HG03196 (cell line): ENCODE results near the gene RAB19.
"Not testable (repeated sequence)": the region's sequence is repeated elsewhere in the genome, so short reads cannot be mapped to it uniquely, and the experiment has no call there.

Experiments
- ATAC-seq: cut with Tn5 transposase; IDR thresholded peaks from one replicate; pipeline ENCODE4 v1.9.1; 2021; ENCODE audit not compliant: unreplicated experiment

Gene RAB19

DNA sequence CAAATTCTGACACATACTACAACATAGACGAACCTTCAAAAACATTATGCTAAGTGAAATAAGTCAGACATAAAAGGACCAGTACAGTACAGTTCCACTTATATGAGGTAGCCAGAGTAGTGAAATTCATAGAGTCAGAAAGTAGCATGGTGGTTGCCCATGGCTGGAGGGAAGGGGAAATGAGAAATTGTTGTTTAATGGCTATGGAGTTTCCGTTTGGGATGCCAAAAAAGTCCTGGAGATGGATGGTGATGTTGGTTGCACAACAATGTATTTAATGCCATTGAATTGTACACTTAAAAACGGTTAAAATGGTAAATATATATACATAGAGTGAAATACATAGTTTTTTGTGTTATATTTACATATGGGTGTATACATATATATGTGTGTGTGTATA lies 3.5 kb upstream of the RAB19 start:
- ATAC-seq = no peak

DNA sequence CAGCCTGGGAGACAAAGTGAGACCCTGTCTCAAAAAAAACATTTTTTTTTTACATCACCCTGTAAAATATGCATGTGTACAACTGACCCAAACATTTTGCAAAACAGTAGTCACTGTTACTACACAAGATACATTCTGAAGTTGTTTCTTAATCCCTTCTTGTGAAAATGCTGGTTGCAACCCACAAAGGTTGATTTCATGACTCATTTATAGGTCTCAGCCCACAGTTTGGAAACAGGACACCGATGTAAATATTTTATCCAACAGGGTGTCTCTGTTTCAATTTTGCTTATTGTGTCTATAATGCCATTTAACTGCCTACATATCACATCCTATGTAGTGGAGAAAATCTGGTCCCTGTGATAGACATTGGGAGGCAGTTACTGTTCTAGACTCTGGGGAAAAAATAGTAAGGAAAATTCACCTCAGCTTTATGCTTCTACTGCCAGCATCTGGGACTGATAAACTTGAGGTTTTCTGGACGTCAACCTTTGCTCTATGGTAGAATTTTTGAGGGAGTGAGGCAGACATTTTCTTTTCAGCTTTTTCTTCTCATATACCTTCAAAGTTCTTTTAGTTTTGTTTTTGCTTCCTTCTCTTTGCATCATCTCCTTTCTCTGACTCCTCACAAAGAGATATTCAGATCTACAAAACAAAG lies 1.6 kb upstream of the RAB19 start:
- no peak for ATAC-seq

DNA sequence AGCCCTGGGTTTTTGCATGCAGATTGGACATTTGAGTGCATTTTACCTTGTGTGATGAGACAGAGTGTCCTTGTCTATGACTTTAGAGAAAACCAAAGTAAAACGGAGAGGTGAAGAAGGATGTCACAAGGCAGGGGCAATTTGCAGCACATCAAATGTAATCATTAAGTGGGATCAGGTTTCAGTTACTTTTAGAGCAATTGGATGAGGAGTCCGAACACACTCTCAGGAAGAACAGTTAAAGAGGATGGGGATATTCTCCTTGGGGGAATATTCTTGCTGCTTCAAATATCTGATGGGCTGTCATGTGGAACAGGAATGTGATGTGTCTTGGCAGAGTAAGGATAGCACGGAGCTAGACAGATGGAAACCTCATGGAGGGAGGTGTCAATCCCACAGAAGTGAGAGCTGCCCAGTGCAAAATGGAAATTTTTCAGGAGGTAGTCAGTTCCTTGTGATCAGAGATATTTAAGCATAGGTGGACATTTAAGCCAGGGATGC lies 757 bp downstream of the RAB19 start:
- no peak for ATAC-seq

DNA sequence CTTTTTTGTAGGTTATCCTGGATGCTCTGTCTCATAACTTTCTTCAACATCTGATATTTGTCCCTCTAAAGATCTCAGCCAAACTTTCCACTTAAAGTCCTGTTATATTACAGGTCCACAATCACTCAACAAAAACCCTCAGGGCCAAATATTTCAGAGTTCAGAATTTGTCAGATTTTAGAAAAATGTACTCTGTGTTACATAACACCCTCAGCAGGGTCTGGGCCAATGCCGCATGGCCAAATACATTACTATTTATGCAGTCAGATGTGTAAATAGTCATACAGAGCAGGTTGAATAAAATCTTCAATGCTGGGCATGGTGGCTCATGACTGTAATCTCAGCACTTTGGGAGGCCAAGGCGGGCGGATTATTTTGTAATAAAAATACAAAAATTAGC lies 11.5 kb downstream of the RAB19 start:
- ATAC-seq = no peak

DNA sequence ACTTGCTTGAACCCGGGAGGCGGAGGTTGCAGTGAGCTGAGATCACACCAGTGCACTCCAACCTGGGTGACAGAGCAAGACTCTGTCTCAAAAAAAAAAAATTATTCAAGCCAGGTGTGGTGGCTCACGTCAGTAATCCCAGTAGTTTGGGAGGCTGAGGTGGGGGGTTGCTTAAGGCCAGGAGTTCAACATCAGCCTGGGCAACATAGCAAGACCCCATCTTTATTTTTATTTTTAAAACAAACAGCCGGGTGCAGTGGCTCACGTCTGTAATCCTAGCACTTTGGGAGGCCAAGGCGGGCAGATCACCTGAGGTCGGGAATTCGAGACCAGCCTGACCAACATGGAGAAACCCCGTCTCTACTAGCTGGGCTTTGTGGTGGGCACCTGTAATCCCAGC lies 12.0 kb downstream of the RAB19 start:
- ATAC-seq = not testable (repeated sequence)

DNA sequence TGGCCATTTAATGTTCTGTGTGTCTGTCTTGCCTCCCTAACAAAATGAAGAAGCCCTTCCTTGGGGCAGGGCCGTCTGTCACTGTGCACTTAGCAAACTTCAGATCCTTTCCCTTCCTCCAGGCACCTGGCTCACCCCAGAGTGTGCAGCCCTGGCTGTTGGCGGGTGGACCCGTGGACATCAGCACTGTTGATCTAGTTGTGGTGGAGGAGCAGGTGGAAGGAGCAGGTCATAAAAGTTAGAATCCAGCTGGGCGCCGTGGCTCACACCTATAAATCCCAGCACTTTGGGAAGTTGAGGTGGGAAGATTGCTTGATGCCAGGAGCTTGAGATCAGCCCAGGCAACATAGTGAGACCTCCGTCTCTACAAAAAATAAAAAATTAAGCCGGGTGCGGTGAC lies 12.7 kb downstream of the RAB19 start:
- ATAC-seq = no peak

DNA sequence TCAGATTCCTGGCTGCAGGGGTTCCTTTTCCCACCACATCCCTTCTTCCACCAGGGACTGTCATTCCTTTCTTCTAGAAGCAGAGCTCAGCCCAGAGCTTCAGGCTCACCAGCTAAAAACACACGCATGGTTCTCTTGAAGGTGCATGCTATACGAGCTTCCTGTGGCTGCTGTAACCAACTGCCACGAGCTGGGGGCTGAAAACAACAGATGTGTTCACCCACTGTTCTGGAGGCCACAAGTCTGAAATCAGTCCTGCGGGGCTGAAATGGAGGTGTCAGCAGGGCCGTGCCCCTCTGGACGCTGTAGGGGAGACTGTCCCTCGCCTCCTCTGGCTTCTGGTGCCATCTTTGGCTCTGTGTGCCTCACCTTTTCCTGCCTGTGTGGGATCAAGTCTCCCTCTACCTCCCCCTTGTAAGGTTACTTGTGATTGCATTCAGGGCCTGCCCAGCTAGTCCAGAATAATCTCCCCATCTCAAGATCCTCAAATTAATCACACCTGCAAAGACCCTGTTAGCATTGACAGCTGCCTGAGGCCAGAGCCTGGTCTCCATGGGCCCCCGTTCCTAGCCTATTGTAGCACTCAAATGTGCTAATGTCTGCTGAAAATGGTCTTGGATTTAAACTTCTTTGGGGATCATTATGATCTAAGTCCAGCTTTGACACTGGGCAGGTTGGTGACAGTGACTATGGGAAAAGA lies 13.7 kb downstream of the RAB19 start:
- ATAC-seq = no peak

DNA sequence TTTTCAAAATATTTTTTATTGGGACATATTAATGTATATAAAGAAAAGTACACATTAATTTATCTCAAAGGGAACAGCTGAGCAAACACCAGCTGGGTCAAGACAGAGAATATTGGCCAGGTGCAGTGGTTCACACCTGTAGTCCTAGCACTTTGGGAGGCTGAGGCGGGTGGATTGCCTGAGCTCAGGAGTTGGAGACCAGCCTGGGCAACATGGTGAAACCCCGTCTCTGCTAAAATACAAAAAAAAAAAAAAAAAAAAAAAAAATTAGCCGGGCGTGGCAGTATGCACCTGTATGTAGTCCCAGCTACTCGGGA lies 14.3 kb downstream of the RAB19 start:
- not testable (repeated sequence) for ATAC-seq

DNA sequence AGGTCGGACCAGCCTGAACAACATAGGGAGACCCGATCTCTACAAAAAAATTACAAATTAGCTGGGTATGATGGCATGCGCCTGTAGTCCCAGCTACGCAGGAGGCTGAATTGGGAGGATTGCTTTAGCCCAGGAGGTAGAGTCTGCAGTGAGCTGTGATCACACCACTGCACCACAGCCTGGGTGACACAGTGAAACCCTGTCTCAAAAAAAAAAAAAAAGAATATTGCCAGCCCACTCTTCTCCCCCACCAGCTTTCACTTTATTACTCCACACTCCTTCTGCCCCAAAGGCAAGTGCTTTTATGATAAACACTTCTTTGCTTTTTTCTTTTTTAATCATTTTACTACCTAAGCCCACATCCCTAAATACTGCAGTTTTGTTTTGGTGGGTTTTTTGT lies 14.8 kb downstream of the RAB19 start:
- no peak for ATAC-seq

DNA sequence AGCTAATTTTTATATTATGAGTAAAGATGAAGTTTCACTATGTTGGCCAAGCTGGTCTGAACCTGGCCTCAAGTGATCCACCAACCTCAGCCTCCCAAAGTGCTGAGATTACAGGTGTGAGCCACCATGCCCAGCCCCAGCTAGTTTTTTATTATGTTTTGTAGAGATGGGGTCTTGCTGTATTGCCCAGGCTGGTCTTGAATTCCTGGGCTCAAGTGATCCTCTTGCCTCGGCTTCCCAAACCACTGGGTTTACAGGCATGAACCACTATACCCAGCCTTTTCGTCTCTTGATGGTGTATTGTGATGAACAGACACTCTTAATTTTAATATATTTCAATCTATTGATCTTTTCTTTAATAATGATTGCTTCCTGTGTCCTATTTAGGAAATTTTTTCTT lies 17.7 kb downstream of the RAB19 start:
- no peak for ATAC-seq

DNA sequence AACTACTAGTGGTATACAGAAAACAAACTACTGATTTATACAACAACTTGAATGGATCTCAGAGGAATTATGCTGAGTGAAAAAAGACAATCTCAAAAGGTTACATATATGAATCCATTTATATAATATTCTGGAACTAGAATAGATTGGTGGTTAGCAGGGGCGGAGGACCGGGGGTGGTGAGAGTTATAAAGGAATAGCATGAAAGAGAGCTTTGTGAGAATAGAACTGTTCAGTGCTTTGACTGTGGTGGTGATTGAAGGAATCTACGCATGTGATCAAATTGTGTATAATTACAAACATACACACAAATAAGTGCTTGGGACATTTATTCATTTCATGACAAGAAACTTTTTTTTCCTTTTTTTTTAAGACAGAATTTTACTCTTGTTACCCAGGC lies 19.6 kb downstream of the RAB19 start:
- no peak for ATAC-seq

DNA sequence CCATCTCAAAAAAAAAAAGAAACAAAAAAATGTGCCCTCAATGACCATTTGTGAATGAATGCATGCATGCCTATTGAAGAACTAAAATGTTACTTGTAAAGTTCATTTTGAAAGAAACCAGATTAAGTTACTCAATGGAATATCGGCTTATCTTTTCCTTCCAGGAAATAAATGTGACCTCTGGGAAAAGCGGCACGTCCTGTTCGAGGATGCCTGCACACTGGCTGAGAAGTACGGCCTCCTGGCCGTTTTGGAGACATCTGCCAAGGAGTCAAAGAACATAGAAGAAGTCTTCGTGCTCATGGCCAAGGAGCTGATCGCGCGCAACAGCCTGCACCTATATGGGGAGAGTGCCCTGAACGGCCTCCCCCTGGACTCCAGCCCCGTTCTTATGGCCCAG lies 21.9 kb downstream of the RAB19 start:
- no peak for ATAC-seq

DNA sequence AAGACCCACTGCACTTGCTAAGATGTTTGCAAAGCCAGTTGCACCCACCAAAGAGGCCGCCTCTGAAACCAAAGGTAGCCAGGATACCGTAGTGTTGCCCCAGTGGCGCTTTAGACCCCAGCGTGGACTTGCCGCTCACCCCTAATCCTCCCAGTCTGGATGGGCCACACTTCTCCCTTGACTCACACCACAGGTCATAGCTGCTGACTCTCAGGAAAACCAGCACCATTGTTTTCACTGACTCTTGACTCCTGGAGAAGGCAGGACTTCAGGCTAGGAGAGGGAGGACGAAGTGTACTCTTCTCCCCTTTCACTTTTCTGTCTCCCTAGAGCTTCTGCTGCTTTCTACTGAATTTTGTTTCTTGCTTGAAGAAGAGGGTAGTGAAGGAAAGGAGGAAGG lies 22.3 kb downstream of the RAB19 start:
- ATAC-seq = no peak

DNA sequence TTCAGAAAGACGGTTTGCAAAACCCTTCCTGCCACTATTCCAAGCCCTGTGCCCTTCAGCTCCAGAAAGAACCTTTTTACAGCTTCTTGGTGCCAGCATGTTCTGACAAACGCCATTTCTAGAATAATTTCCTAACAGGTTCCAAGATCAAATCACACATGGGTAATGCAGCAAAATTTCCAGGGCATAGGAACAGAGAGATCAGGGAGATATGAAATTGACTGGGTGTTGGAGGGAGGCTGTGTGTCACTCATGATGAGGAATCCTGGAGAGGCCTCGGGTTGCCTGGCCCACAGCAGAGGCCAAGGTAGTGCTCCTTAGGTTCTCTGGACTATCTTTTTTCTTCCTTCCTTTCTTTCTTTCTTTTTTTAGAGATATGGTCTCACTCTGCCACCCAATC lies 29.5 kb downstream of the RAB19 start:
- no peak for ATAC-seq

DNA sequence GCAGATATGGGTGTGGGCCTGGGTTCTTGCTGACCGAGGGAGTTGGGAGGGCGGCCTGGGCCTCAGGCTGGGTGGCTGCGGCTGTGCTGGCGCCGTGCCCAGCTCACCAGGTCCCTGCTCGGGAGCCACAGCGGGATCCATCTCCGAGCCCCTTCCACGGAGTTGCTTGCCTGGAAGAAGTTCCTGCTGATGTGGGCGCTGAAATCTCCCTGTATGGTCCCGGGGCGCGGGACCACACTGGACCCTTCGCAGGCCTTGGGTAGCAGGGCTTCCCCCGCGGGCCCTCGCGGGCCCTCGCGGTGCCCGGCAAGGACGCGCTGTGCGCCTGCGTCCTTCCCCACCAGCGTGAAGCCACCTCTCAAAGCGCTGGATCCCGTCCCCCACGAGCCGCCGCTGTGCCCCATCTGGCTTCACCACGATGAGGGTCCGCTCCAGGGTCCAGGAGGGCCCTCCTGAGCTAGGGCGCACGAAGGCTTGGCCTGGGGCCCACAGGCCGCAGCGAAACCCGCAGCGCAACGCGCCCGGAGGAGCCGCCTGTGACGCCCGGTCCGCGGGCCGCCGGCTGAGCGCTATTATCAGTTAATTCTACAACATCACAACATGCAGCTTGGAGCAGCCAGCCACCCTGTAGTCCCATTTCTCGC lies 31.5 kb downstream of the RAB19 start:
- ATAC-seq = no peak

DNA sequence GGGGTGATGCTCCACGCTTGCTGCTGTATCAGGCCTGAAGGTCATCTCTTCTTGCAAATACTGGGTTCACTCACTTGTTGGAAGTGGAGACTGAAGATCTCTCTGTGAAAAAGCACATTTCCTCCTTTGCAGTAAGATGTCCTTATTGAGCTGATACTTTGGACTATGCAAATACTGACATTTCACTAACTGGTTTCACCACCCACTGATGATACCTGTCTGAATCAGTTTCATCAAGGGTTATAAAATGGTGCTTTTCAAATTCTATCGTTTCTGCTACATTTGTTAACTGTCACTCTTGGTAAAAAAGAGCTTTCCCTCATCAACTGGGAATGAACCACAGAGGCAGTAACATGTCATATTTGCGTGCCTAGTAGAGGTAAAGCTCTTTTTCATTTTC lies 35.5 kb downstream of the RAB19 start:
- no peak for ATAC-seq

DNA sequence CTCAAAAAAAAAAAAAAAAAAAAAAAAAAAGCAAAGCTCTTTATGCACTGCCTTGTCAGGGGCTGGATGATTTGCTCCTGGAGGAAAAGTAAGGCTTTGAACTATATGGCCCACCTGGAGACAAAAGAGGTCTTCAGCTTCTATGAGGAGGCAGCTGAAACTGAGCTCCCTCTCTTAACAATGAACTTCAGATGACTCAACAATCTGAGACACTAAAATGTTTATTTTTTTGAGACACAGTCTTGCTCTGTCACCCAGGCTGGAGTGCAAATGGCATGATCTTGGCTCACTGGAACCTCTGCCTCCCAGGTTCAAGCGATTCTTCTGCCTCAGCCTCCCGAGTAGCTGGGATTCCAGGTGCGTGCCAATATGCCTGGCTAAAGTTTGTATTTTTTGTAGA lies 36.7 kb downstream of the RAB19 start:
- ATAC-seq = no peak

DNA sequence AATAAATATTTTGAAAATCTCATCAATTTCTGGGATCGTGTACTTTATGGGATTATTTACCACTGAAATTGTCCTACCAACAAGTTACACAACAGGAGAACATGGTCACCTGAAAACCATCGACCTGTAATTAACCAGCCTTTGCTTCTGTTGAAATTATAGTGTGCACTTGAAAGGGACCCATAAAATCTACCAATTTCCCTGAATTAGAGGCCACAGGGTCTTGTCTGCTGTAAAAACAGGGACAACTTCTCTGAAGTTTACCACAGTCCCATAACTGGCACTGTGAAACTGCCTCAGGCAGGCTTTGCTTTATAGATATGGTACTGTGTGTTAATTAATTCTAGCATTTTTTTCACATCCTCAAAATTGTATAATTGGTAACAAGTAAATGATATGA lies 37.7 kb downstream of the RAB19 start:
- ATAC-seq = no peak

DNA sequence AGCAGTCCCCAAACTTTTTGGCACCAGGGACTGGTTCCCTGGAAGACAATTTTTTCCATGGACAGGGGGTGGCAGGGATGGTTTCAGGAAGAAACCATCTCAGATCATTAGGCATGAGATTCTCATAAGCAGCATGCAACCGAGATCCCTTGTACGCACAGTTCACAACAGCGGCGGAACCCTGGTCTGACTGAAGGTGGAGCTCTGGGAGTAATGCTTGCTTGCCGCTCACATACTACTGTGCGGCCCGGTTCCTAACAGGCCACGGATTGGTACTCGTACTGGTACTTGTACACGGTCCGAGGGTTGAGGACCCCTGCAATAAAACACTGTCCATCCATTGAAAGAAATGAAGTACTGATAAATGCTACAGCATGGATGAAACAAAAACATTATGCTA lies 42.6 kb downstream of the RAB19 start:
- ATAC-seq = no peak

DNA sequence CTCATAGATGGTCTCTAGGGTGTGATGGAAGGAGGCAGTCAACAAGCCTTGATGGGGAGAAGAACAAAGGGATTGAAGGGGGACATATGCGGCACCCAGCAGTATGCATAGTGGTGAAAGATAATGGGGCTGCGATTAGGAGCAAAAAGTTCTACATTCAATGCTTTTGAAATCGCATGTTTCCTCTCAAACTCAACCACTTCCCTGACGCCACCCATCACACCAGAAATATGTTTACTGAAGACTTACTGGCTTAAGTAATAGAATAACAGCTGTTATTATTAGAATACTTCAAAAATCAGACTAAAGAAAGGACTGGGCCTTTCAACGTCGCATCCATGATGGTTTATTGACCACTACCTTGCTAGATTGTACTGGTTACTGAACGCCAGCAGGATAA lies 44.0 kb downstream of the RAB19 start:
- no peak for ATAC-seq

DNA sequence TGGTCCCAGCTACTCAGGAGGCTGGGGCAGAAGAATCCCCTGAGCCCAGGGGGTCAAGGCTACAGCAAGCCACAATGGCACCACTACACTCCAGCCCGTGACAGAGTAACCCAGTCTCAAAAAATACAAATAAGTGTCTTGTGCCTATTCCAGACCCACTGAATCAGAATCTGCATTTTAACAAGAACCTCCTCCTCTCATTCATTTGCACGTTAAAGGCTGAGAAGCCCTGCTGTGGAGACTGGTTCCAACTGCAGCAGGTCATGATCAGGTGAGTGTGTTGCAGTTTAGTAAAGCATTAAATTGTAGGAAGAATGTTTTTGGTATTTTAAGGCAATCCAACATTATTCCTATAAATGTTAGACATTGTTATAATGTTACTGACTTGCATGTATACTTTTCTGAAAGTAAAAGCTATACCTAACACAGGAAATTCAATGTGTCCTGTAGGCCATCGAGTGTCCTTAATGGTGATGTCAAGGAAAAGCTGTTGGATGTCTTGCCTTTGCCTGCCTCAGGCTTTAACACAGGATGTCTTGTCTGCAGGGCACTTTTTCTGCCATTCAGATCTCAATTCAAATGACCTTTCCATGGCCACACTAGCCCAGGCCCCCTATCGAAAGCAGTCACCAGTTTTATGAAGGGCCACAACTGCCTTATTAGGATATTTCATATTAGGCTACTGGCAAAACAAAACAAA lies 45.1 kb downstream of the RAB19 start:
- ATAC-seq = no peak

DNA sequence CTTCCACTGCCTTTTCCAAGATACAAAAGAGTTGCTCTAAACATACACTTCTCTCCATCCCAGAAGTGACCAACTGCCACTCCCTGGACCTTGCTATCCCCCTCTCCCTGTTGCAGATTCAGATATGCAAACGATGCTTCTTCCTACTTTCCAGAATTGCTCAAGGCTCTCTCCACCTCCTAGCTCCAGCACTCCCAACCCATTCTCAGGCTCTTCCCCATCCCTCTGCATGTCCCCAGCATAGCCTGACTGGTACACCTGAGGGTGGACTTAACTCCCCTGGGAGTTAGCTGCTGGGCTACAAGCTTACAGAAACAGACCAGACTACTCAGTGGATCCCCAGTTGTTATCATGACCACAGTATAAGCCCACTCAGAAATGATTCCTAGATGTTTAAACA lies 47.9 kb downstream of the RAB19 start:
- no peak for ATAC-seq
